Kidney epithelial cell (primary cell): ENCODE results near the gene DPYSL5. TPM values are rescaled to one million over a fixed set of nuclear protein-coding genes. Genes with fewer than 3 reads are reported as not detected.
A peak's percentile ranks its signal among the peaks of the same experiment; 100 is the strongest.

Source experiments
- DNase-seq: peaks from one replicate; pipeline ENCODE4 v3.0.0-alpha.2; 2010; ENCODE audit warnings: low read depth
- H3K27me3 ChIP-seq: 2 replicates; pipeline ENCODE4 v1.6.0; 2011; ENCODE audit warnings: low read length; ENCODE audit not compliant: control insufficient read depth, insufficient read depth
- H3K36me3 ChIP-seq: 2 replicates; pipeline ENCODE4 v1.5.1; 2011; ENCODE audit warnings: low read length; ENCODE audit not compliant: control insufficient read depth, insufficient read depth
- H3K4me3 ChIP-seq: 2 replicates; pipeline ENCODE4 v1.5.1; 2011; ENCODE audit warnings: low read depth, mild to moderate bottlenecking, control low read depth, low read length
- total RNA-seq: library from RNA; depleted of rRNA; stranded (reverse); fragments of >200 nt; gene quantifications from 2 replicates; pipeline ENCODE4 v1.2.3, GENCODE V29; 2015
- TF ChIP-seq, protein P1 (sequence below): IDR thresholded peaks from 2 replicates; pipeline ENCODE4 v1.5.1; 2011; ENCODE audit warnings: mild to moderate bottlenecking, moderate library complexity, low read length, control low read depth, inconsistent platforms; ENCODE audit not compliant: insufficient read depth, poor library complexity, severe bottlenecking

Gene DPYSL5
- total RNA-seq, 1 donor from 2014 or later = 1.3 TPM

DNA sequence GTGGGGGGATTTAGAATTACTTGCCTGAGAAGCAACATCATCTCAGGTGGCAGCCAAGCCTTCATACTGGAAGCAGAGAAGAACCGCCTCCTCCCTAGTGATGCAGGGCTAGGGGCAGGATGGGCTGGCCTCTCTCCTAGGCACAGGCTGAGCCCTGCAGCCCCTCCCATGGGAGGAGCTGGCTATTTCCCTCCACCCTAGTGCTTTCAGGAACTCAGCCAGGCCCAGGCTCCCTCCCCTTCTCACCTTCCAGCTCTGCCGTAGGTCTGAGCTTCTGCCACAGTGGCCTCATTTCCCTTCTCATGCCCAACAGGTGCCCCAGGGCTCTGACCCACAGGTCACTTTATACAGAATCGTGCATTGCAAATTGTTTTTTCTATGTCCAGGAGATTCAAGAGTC, 31.0 kb upstream of the DPYSL5 start:
- no peak overlapping the region for H3K4me3 ChIP-seq
- no peak for DNase-seq
- TF ChIP-seq, protein P1, sequence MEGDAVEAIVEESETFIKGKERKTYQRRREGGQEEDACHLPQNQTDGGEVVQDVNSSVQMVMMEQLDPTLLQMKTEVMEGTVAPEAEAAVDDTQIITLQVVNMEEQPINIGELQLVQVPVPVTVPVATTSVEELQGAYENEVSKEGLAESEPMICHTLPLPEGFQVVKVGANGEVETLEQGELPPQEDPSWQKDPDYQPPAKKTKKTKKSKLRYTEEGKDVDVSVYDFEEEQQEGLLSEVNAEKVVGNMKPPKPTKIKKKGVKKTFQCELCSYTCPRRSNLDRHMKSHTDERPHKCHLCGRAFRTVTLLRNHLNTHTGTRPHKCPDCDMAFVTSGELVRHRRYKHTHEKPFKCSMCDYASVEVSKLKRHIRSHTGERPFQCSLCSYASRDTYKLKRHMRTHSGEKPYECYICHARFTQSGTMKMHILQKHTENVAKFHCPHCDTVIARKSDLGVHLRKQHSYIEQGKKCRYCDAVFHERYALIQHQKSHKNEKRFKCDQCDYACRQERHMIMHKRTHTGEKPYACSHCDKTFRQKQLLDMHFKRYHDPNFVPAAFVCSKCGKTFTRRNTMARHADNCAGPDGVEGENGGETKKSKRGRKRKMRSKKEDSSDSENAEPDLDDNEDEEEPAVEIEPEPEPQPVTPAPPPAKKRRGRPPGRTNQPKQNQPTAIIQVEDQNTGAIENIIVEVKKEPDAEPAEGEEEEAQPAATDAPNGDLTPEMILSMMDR = no peak
- peaks cover 11% of the 10 kb centered on the region for H3K27me3 ChIP-seq
- H3K36me3 ChIP-seq = no peaks in the 10 kb centered on the region

DNA sequence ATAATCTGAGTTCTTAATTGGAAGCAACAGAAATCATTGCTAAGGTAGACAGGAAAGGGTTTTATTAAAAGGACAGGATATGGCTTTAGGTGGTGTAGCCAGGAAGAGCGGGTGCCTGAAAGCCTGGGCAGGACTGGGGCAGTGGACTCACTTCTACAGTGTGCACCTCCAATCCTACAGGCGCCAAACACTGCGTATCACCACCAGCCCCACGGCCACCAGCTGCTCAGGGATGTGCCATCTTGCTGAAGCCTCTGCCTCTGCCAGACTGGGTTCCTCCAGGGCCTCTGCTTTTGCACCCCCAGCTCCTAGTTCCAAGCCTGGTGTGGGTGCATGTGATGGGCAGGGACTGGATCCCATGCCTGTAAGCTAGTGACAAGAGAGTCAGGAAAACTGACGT, 29.7 kb upstream of the DPYSL5 start:
- Histone ChIP-seq H3K36me3 (no peaks in the 10 kb centered on the region), H3K4me3 (no peak overlapping the region), H3K27me3 (peaks cover 11% of the 10 kb centered on the region)
- no peak for DNase-seq
- TF ChIP-seq, protein P1 = no peak

DNA sequence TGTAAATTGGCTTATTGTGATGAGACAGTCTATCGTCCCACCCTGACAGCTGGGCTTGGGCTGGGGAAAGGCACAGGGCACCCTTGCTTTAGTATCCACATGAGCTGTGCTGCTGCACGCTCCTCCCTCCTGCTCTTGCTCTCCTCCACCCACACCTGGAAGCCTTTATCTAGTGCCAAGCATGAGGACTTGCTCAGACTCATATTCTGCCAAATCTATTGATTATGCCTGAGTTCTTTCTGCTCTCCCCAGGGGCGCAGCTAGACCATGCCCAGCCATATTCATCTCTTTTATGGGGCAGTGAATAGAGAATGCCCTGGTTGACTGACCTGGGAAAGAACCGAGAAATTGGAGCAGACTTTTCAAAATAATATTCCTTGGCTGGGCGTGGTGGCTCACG, 29.0 kb upstream of the DPYSL5 start:
- Histone ChIP-seq H3K27me3 (peaks cover 11% of the 10 kb centered on the region), H3K36me3 (no peaks in the 10 kb centered on the region), H3K4me3 (no peak overlapping the region)
- TF ChIP-seq, protein P1 = no peak
- no peak for DNase-seq

- no peaks in the 10 kb centered on the region for H3K36me3 ChIP-seq
- DNase-seq = no peak
- no peak overlapping the region for H3K4me3 ChIP-seq
- H3K27me3 ChIP-seq = peaks cover 11% of the 10 kb centered on the region
- TF ChIP-seq, protein P1 = no peak
These were observed 27.0 kb upstream of the DPYSL5 start for GRCh38 chr2:26820932-26821331.

GRCh38 chr2:26822877-26823276, 25.1 kb upstream of the DPYSL5 start:
- Histone ChIP-seq H3K27me3 (peaks cover 7% of the 10 kb centered on the region), H3K36me3 (no peaks in the 10 kb centered on the region), H3K4me3 (no peak overlapping the region)
- TF ChIP-seq, protein P1 = no peak
- no peak for DNase-seq

DNA sequence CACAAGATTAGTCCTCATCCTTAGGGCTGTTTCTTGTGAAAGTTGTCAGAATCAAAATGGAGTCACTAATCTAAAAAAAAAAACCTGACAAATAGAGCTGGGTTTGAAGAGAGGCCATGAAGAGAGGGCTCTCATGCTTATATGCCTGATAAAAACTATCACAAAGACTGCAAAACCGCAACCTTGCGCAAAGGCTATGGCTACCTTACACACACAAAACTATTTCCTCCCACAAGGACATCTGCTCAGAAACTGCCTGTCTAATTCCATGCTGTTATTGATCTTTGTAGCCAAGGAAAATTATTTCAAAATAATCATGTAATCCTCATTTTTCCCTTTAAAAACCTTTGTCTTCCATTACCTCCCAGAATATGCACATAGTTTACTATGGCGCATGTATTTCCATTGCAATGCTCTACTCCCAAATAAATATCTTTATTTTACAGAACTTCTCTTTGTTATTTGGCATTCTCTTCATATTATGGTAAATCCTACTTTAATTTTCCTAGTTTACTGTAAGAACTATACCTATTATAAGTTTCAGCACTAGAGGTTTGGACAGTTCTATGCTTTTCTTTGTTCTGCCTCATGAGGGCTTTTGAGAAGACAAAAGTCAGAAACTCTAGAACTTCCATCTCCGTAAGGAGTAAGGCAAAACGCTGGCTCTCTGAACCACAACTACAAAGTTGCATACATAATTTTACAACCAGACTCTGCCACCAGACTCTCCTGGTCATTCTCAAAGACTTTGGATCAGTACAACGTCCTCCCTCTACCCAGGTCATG, 9.6 kb upstream of the DPYSL5 start:
- H3K36me3 ChIP-seq = no peaks in the 10 kb centered on the region
- TF ChIP-seq, protein P1 = no peak
- no peak overlapping the region for H3K4me3 ChIP-seq
- H3K27me3 ChIP-seq = peaks cover 5% of the 10 kb centered on the region
- DNase-seq = peak; percentile 5
